Upper lobe of right lung (tissue), 1 donor: ENCODE measurements around the gene CRELD2. TPM values are rescaled to one million over a fixed set of nuclear protein-coding genes. Genes with fewer than 3 reads are reported as not detected.

Experiments used
- ATAC-seq: fragments of 200-7000 bp; cut with Tn5 transposase; one replicate; pipeline ENCODE4 v1.9.1; 2020; ENCODE audit warnings: mild to moderate bottlenecking, moderate library complexity
- DNase-seq: peaks from one replicate; pipeline ENCODE4 v3.0.0-alpha.2; 2020
- H3K27ac ChIP-seq: fragments of 200-600 bp; one replicate; pipeline ENCODE4 v1.8.0; 2022
- H3K27me3 ChIP-seq: fragments of 200-600 bp; one replicate; pipeline ENCODE4 v1.8.0; 2022; ENCODE audit warnings: mild to moderate bottlenecking
- H3K36me3 ChIP-seq: fragments of 200-600 bp; one replicate; pipeline ENCODE4 v1.8.0; 2022
- H3K4me1 ChIP-seq: fragments of 200-600 bp; one replicate; pipeline ENCODE4 v1.8.0; 2022
- H3K4me3 ChIP-seq: fragments of 200-600 bp; one replicate; pipeline ENCODE4 v1.8.0; 2022; ENCODE audit warnings: mild to moderate bottlenecking
- H3K9me3 ChIP-seq: fragments of 200-600 bp; one replicate; pipeline ENCODE4 v1.8.0; 2022
- CTCF ChIP-seq: fragments of 200-600 bp; IDR thresholded peaks from one replicate; pipeline ENCODE4 v1.8.0; 2022; ENCODE audit warnings: antibody characterized with exemption
- intact Hi-C: fragments of 100-400 bp; cut with DNase I; formaldehyde crosslinking; loops from one replicate; pipeline ENCODE4 v1.11.0; 2022
- long read RNA-seq: library from polyadenylated mRNA; unstranded; transcript quantifications from one replicate; pipeline ENCODE4 v2.0.0, GENCODE V29; 2021
- total RNA-seq: library from RNA; stranded (reverse); fragmentation: NEBNext Ultra II Directional; extraction: Animal tissue kit (Norgen Biotek cat#: 25700); gene quantifications from one replicate; pipeline ENCODE4 v1.2.1, GENCODE V29; 2021
- donor health status: DM: no; HTN: yes; CAD: no; lungs with severe emphysema.

CRELD2 gene, protein sequence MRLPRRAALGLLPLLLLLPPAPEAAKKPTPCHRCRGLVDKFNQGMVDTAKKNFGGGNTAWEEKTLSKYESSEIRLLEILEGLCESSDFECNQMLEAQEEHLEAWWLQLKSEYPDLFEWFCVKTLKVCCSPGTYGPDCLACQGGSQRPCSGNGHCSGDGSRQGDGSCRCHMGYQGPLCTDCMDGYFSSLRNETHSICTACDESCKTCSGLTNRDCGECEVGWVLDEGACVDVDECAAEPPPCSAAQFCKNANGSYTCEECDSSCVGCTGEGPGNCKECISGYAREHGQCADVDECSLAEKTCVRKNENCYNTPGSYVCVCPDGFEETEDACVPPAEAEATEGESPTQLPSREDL
- total RNA-seq: 44.2 TPM
- long read RNA-seq, transcript CRELD2-203 (11 exons, 1,577 nt): minor isoform, 5 of 116 reads
- long read RNA-seq, transcript CRELD2-201 (10 exons, 1,357 nt): major isoform, 85 of 116 reads
- long read RNA-seq, partial matches to known transcripts: 5 of 116 reads
- long read RNA-seq, other reads (novel, unspliced or antisense): 20 of 116 reads

DNA sequence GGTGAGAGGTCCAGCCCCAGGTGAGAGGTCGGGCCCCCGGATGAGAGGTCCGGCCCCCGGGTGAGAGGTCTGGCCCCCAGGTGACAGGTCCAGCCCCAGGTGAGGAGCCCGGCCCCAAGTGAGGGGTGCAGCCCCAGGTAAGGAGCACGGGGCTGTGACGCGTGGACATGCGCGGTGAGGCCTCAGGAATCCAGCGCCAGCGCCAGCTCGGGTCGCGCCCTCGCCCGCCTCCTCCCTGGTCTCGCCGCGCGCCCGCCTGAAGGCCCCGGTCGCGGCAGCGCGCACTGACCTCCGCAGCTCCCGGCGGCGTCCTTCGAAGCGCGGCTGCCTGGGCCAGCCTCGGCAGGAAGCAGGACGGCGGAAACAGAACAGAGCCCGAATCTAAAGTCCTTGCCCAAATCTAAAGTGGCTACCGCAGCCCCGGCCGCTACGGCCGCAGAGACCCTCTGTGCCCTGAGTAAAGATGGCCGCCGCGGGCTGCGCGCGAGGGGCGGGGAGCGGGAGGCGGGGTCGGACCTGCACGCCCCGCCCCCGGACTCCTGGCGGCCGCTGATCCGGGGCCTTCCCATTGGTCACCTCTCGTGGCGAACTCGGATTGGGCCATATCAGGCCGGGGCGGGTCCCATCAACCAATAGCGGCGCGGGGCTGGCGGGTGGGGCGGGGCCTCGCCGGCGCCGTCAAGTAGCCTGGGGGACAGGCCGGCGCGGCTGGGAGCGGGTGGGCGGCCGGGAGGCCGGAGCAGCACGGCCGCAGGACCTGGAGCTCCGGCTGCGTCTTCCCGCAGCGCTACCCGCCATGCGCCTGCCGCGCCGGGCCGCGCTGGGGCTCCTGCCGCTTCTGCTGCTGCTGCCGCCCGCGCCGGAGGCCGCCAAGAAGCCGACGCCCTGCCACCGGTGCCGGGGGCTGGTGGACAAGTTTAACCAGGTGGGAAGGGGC is at the start of gene CRELD2, which contains the start of gene ALG12:
TSS of gene CRELD2 (plus strand) at position 661 of the 937 bp plus-strand sequence. CDS start at position 797, 136 bp downstream.
TSS of gene ALG12 (minus strand) at position 465 of the 937 bp plus-strand sequence. CDS start 4,673 bp downstream, outside the sequence.
- ATAC-seq: peak; percentile 97
- H3K27me3 ChIP-seq: no peaks in the 10 kb centered on the region
- no peak for TF ChIP-seq CTCF
- peaks cover 18% of the 10 kb centered on the region for H3K4me1 ChIP-seq
- peak within 1 kb of the TSS; percentile 90 for H3K4me3 ChIP-seq
- intact Hi-C loops: no loop called here
- peak; percentile 98 for DNase-seq
- H3K27ac ChIP-seq: peak within 1 kb of the TSS; percentile 95
- no peaks in the 10 kb centered on the region for H3K9me3 ChIP-seq
- H3K36me3 ChIP-seq: peaks cover 19% of the 10 kb centered on the region

DNA sequence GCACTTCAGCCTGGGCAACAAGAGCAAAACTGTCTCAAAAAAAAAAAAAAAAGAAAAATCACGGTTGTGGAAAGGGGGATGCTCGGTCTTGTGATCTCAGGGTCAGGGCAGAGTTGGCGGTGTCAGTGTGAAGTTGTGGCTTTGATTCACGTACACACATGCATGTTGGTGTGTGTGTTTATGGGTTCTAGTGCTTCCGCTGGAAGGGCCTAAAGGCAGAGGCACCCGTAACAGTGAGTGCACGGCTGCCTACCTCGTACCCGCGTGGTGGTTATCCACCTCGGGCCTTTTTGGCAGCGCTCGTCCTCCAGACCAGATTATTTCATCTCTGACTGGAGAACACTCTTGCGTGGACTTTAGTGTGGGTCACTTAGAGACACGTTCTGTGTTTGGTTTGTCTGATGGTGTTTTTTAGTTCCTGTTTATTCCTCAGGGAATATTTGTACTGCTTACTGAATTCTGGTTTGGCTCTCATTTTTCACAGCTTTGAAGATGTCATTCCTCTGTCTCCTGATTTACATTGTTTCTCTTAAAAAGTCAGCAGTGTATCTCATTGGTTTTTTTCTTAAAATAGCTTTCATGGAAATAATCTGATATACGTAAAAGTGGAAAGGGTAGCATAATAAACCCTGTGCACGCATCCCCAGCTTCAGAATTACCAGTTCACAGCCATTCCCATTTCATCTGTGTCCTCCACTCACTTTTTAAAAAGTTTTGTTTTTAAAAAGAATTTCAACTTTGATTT is 49.2 kb upstream of the CRELD2 start:
- Histone ChIP-seq H3K36me3 (no peaks in the 10 kb centered on the region), H3K9me3 (peaks cover 11% of the 10 kb centered on the region), H3K27ac (no peak overlapping the region), H3K4me1 (no peaks in the 10 kb centered on the region), H3K4me3 (no peak overlapping the region), H3K27me3 (no peaks in the 10 kb centered on the region)
- TF ChIP-seq CTCF: no peak
- peak; percentile 28 for ATAC-seq
- intact Hi-C loops: no loop called here
- DNase-seq: peak; percentile 34

DNA sequence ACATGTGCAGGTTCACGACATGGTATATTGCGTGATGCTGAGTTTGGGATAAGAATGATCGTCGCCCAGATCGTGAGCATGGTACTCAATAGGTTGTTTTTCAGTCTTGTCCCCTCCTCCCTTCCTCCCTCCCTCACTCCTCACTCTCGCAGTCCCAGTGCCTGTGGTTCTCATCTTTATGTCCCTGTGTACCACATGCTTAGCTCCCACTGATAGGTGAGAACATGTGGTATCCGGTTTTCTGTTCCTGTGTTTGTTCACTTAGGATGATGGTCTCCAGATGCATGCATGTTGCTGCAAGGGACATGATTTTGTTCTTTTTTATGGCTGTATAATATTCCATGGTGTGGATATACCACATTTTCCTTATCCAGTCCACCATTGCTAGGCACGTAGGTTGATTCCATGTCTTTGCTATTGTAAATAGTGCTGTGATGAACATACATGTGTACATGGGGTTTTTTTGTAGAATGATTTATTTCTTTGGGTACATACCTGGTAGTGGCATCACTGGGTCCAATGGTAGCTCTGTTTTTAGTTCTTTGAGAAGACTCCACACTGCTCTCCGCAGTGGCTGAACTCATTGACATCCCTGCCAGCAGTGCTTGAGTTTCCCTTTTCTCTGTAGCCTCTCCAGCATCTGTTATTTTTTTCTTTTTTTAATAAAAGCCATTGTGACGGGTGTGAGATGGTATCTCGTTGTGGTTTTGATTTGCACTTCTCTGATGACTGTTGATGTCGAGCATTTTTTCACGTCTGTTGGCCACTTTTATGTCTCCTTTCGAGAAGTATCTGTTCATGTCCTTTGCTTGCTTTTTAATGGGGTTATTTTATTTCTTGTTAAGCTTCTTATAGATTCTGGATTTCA is 48.4 kb upstream of the CRELD2 start:
- H3K36me3 ChIP-seq: no peaks in the 10 kb centered on the region
- H3K27ac ChIP-seq: no peak overlapping the region
- H3K4me3 ChIP-seq: no peak overlapping the region
- no peak for TF ChIP-seq CTCF
- intact Hi-C loops: no loop called here
- H3K4me1 ChIP-seq: no peaks in the 10 kb centered on the region
- DNase-seq (no peak), ATAC-seq (no peak)
- H3K27me3 ChIP-seq: no peaks in the 10 kb centered on the region
- peaks cover 11% of the 10 kb centered on the region for H3K9me3 ChIP-seq

GRCh38 chr22:49871482-49871881 is 47.0 kb upstream of the CRELD2 start:
- no peaks in the 10 kb centered on the region for H3K27me3 ChIP-seq
- H3K9me3 ChIP-seq: peaks cover 3% of the 10 kb centered on the region
- ATAC-seq (no peak), DNase-seq (no peak)
- H3K4me3 ChIP-seq: no peak overlapping the region
- no peak overlapping the region for H3K27ac ChIP-seq
- H3K4me1 ChIP-seq: no peaks in the 10 kb centered on the region
- no peak for TF ChIP-seq CTCF
- intact Hi-C loops: no loop called here
- H3K36me3 ChIP-seq: no peaks in the 10 kb centered on the region
